H9 (cell line): Measurements from ENCODE around the gene CHRNA4. TPM values are rescaled to one million over a fixed set of nuclear protein-coding genes. Genes with fewer than 3 reads are reported as not detected.

Experiments used
- DNase-seq: peaks from one replicate; pipeline ENCODE4 v3.0.0-alpha.2; 2017
- H2AFZ ChIP-seq: one replicate; pipeline ENCODE4 v1.6.1; 2013; ENCODE audit warnings: mild to moderate bottlenecking, low read length, control low read depth, moderate library complexity
- H2AK5ac ChIP-seq: 2 replicates; pipeline ENCODE4 v1.6.1; 2013; ENCODE audit warnings: low read length, control low read depth, mixed read lengths; ENCODE audit not compliant: insufficient read length
- H2BK120ac ChIP-seq: one replicate; pipeline ENCODE4 v1.6.1; 2013; ENCODE audit warnings: low read depth, mild to moderate bottlenecking, low read length, control low read depth, inconsistent platforms; ENCODE audit not compliant: poor library complexity, severe bottlenecking
- H2BK12ac ChIP-seq: 2 replicates; pipeline ENCODE4 v1.6.1; 2013; ENCODE audit warnings: low read length, control low read depth, mixed read lengths, low read depth; ENCODE audit not compliant: insufficient read length
- H2BK15ac ChIP-seq: 2 replicates; pipeline ENCODE4 v1.6.1; 2013; ENCODE audit warnings: low read depth, low read length, control low read depth
- H2BK20ac ChIP-seq: one replicate; pipeline ENCODE4 v1.6.1; 2013; ENCODE audit warnings: low read depth, mild to moderate bottlenecking, low read length, control low read depth, inconsistent platforms; ENCODE audit not compliant: poor library complexity, severe bottlenecking
- H2BK5ac ChIP-seq: 2 replicates; pipeline ENCODE4 v1.6.1; 2013; ENCODE audit warnings: low read length, control low read depth, mixed read lengths; ENCODE audit not compliant: insufficient read length
- H3K14ac ChIP-seq: 2 replicates; pipeline ENCODE4 v1.6.1; 2013; ENCODE audit warnings: low read length, control low read depth; ENCODE audit not compliant: insufficient read depth
- H3K18ac ChIP-seq: 2 replicates; pipeline ENCODE4 v1.6.1; 2013; ENCODE audit warnings: low read depth, mild to moderate bottlenecking, mixed read lengths, low read length, control low read depth; ENCODE audit not compliant: insufficient read length
- H3K23ac ChIP-seq: 2 replicates; pipeline ENCODE4 v1.6.1; 2013; ENCODE audit warnings: low read length, control low read depth, mixed read lengths, low read depth; ENCODE audit not compliant: insufficient read length
- H3K23me2 ChIP-seq: 2 replicates; pipeline ENCODE4 v1.6.1; 2013; ENCODE audit warnings: low read depth, mild to moderate bottlenecking, mixed read lengths, low read length, control low read depth; ENCODE audit not compliant: insufficient read length, poor library complexity, severe bottlenecking
- H3K27ac ChIP-seq: 2 replicates; pipeline ENCODE4 v1.5.1; 2013; ENCODE audit warnings: low read length, control low read depth, mixed read lengths, low read depth; ENCODE audit not compliant: insufficient read length
- H3K27me3 ChIP-seq: 2 replicates; pipeline ENCODE4 v1.6.1; 2013; ENCODE audit warnings: low read length, control low read depth, inconsistent platforms; ENCODE audit not compliant: insufficient read depth
- H3K4ac ChIP-seq: 2 replicates; pipeline ENCODE4 v1.6.1; 2013; ENCODE audit warnings: low read depth, mild to moderate bottlenecking, control low read depth, inconsistent platforms, low read length, moderate library complexity
- H3K4me1 ChIP-seq: 2 replicates; pipeline ENCODE4 v1.6.1; 2013; ENCODE audit warnings: low read length, control low read depth, inconsistent platforms; ENCODE audit not compliant: insufficient read depth
- H3K4me2 ChIP-seq: 2 replicates; pipeline ENCODE4 v1.6.1; 2013; ENCODE audit warnings: low read length, control low read depth, mixed read lengths; ENCODE audit not compliant: insufficient read length, insufficient read depth
- H3K56ac ChIP-seq: 2 replicates; pipeline ENCODE4 v1.6.1; 2013; ENCODE audit warnings: low read depth, mild to moderate bottlenecking, mixed read lengths, low read length, control low read depth; ENCODE audit not compliant: insufficient read length
- H3K79me1 ChIP-seq: 2 replicates; pipeline ENCODE4 v1.6.1; 2013; ENCODE audit warnings: low read depth, mild to moderate bottlenecking, moderate library complexity, low read length, control low read depth, inconsistent platforms; ENCODE audit not compliant: insufficient read depth, poor library complexity, severe bottlenecking
- H3K79me2 ChIP-seq: 2 replicates; pipeline ENCODE4 v1.6.1; 2013; ENCODE audit warnings: low read length, control low read depth, inconsistent platforms; ENCODE audit not compliant: insufficient read depth
- H3K9ac ChIP-seq: 2 replicates; pipeline ENCODE4 v1.6.1; 2013; ENCODE audit warnings: low read length, control low read depth, mixed read lengths; ENCODE audit not compliant: insufficient read length; ENCODE audit errors: extremely low read depth
- H3K9me3 ChIP-seq: one replicate; pipeline ENCODE4 v1.6.1; 2013; ENCODE audit warnings: low read depth, low read length, inconsistent platforms; ENCODE audit not compliant: control insufficient read depth
- H3T11ph ChIP-seq: one replicate; pipeline ENCODE4 v1.6.1; 2013; ENCODE audit warnings: mild to moderate bottlenecking, low read length, control low read depth, inconsistent platforms
- H4K20me1 ChIP-seq: one replicate; pipeline ENCODE4 v1.6.1; 2013; ENCODE audit not compliant: control insufficient read depth, insufficient read length, insufficient read depth
- H4K5ac ChIP-seq: 2 replicates; pipeline ENCODE4 v1.6.1; 2013; ENCODE audit warnings: low read depth, mild to moderate bottlenecking, mixed read lengths, low read length, control low read depth; ENCODE audit not compliant: insufficient read length
- H4K8ac ChIP-seq: replicated peaks from 2 replicates; pipeline ENCODE4 v1.6.1; 2013; ENCODE audit warnings: low read length, control low read depth, mixed read lengths, low read depth; ENCODE audit not compliant: insufficient read length
- H4K91ac ChIP-seq: 2 replicates; pipeline ENCODE4 v1.6.1; 2013; ENCODE audit warnings: low read depth, mild to moderate bottlenecking, moderate library complexity, mixed read lengths, low read length, control low read depth; ENCODE audit not compliant: insufficient read length
- H3K27ac Mint-ChIP-seq, 3 experiments: 2 replicates in 2 of 3; 3 replicates in 1 of 3; pipeline ENCODE4 v1.8.0; 2020 to 2021; ENCODE audit warnings: mixed read lengths in 3 of 3, mild to moderate bottlenecking in 1 of 3, moderate library complexity in 1 of 3
- H3K27me3 Mint-ChIP-seq: 2 replicates; pipeline ENCODE4 v1.8.0; 2021; ENCODE audit warnings: low read depth, mild to moderate bottlenecking, moderate library complexity, mixed read lengths
- H3K36me3 Mint-ChIP-seq, 3 experiments: 2 replicates in 2 of 3; 3 replicates in 1 of 3; pipeline ENCODE4 v1.8.0; 2020 to 2021; ENCODE audit warnings: low read depth in 3 of 3, mixed read lengths in 3 of 3; ENCODE audit not compliant: insufficient read depth in 1 of 3
- H3K4me1 Mint-ChIP-seq, 2 experiments: 2 replicates each; pipeline ENCODE4 v1.8.0; 2020; ENCODE audit warnings: mixed read lengths in 2 of 2
- H3K4me3 Mint-ChIP-seq, 2 experiments: 2 replicates in 1 of 2; 3 replicates in 1 of 2; pipeline ENCODE4 v1.8.0; 2020 to 2021; ENCODE audit warnings: mild to moderate bottlenecking in 2 of 2, mixed read lengths in 2 of 2, moderate library complexity in 1 of 2
- H3K9me3 Mint-ChIP-seq, 2 experiments: 2 replicates in 1 of 2; 3 replicates in 1 of 2; pipeline ENCODE4 v1.8.0; 2020; ENCODE audit warnings: mild to moderate bottlenecking in 2 of 2, mixed read lengths in 2 of 2, moderate library complexity in 1 of 2
- WGBS: extraction: QIAGEN DNeasy Blood & Tissue Kit; methylation state at CpG from one replicate; pipeline ENCODE4 v1.1.7; 2013; ENCODE audit warnings: missing lambda C conversion rate, low lambda C conversion rate, mixed read lengths; ENCODE audit not compliant: insufficient read length; ENCODE audit errors: extremely low coverage; 5-methylcytosine and 5-hydroxymethylcytosine counted together
- total RNA-seq: library from RNA; stranded (reverse); gene quantifications from 2 replicates; pipeline ENCODE4 v1.2.1, GENCODE V29; 2021
- TF ChIP-seq, protein P1 (sequence below): fragments of 200-600 bp; sonication (generic); conservative IDR thresholded peaks from 3 replicates; pipeline ENCODE4 v1.8.0; 2021; ENCODE audit warnings: antibody characterized with exemption, mild to moderate bottlenecking

CHRNA4 gene
- total RNA-seq, 1 experiment from 2014 or later: 2.5 TPM

DNA sequence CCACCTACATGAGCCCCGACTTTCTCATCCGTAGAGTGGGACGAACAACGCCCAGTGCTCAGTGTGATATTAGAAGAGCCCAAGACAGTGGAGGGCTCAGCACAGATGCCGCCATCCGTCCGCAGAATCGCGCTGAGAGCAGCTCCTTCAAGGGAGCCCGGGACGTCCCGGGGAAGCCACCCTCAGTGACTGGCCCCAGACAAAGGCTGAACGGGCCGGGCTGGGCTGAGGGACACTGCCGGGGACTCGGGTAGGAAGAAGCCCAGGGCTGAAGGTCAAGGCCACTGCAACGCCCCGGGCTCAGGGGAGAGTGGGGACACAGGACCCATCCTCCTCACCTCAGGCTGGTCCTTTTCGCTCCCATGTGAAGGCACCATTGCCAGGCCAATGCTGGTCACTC lies 12.8 kb upstream of the CHRNA4 start:
- H3K9me3 ChIP-seq: no peaks in the 10 kb centered on the region
- TF ChIP-seq, protein P1, sequence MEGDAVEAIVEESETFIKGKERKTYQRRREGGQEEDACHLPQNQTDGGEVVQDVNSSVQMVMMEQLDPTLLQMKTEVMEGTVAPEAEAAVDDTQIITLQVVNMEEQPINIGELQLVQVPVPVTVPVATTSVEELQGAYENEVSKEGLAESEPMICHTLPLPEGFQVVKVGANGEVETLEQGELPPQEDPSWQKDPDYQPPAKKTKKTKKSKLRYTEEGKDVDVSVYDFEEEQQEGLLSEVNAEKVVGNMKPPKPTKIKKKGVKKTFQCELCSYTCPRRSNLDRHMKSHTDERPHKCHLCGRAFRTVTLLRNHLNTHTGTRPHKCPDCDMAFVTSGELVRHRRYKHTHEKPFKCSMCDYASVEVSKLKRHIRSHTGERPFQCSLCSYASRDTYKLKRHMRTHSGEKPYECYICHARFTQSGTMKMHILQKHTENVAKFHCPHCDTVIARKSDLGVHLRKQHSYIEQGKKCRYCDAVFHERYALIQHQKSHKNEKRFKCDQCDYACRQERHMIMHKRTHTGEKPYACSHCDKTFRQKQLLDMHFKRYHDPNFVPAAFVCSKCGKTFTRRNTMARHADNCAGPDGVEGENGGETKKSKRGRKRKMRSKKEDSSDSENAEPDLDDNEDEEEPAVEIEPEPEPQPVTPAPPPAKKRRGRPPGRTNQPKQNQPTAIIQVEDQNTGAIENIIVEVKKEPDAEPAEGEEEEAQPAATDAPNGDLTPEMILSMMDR: no peak
- Mint-ChIP-seq H3K9me3 (peaks cover 0 to 5% of the 10 kb centered on the region in 2 experiments; a peak in 1 of 5 replicates), H3K4me1 (peaks cover 18 to 32% of the 10 kb centered on the region in 2 experiments), H3K36me3 (no peaks in the 10 kb centered on the region), H3K27me3 (no peaks in the 10 kb centered on the region; the same call in none of the 2 replicates), H3K27ac (no peak overlapping the region), H3K4me3 (no peak overlapping the region)
- no peak overlapping the region for H2BK12ac ChIP-seq
- no peaks in the 10 kb centered on the region for H3K79me2 ChIP-seq
- H3K18ac ChIP-seq: no peak overlapping the region
- no peak overlapping the region for H2BK120ac ChIP-seq
- no peak overlapping the region for H4K91ac ChIP-seq
- no peaks in the 10 kb centered on the region for H3K23me2 ChIP-seq
- WGBS: no CpG with 5 or more reads among the region's 19 CpGs
- no peaks in the 10 kb centered on the region for H3K27me3 ChIP-seq
- no peak overlapping the region for H3K4me2 ChIP-seq
- no peak overlapping the region for H2BK5ac ChIP-seq
- no peak overlapping the region for H4K5ac ChIP-seq
- no peak for DNase-seq
- H4K8ac ChIP-seq: no peak overlapping the region
- no peak overlapping the region for H3K23ac ChIP-seq
- H3K4me1 ChIP-seq: peaks cover 4% of the 10 kb centered on the region; the same call in 1 of the 2 replicates
- no peak overlapping the region for H3K27ac ChIP-seq
- no peak overlapping the region for H2BK15ac ChIP-seq
- peaks cover 2% of the 10 kb centered on the region for H4K20me1 ChIP-seq
- no peak overlapping the region; the same call in 1 of the 2 replicates for H3K14ac ChIP-seq
- no peaks in the 10 kb centered on the region for H3K79me1 ChIP-seq
- no peak overlapping the region for H3K9ac ChIP-seq
- no peak overlapping the region for H2AFZ ChIP-seq
- no peak overlapping the region for H3T11ph ChIP-seq
- H3K56ac ChIP-seq: no peak overlapping the region
- no peak overlapping the region for H3K4ac ChIP-seq
- H2BK20ac ChIP-seq: no peak overlapping the region
- no peak overlapping the region for H2AK5ac ChIP-seq
